ENCODE data around the gene SCNM1.
A peak's percentile ranks its signal among the peaks of the same experiment; 100 is the strongest.
"Not testable (repeated sequence)": the region's sequence is repeated elsewhere in the genome, so short reads cannot be mapped to it uniquely, and the experiment has no call there.

Gene SCNM1

GRCh38 chr1:151193304-151193703 is 27.4 kb downstream of the SCNM1 start:
- Histone ChIP-seq H3K9me3 (ENCODE audit: control insufficient read depth in 1 of 2, low read length in 2 of 2) (no peaks in the 10 kb centered on the region), H3K4me1 (ENCODE audit: control insufficient read depth in 1 of 2, insufficient read depth in 2 of 2, low read length in 2 of 2) (peaks cover 14 to 24% of the 10 kb centered on the region in 2 donors), H3K9ac (ENCODE audit: low read depth in 1 of 2, low read length in 2 of 2) (no peak overlapping the region), H3K4me3 (ENCODE audit: low read depth in 1 of 2, low read length in 2 of 2) (no peak overlapping the region), H3K27me3 (ENCODE audit: control insufficient read depth in 1 of 2, insufficient read depth in 2 of 2, low read length in 2 of 2) (no peaks in the 10 kb centered on the region), H3K27ac (ENCODE audit: low read depth, low read length) (no peak overlapping the region), H3K36me3 (ENCODE audit: control insufficient read depth in 1 of 2, insufficient read depth in 2 of 2, low read length in 2 of 2) (no peaks in the 10 kb centered on the region)

- H3K9ac ChIP-seq (ENCODE audit: low read depth in 1 of 2, low read length in 2 of 2) = no peak overlapping the region
- no peaks in the 10 kb centered on the region for H3K9me3 ChIP-seq (ENCODE audit: control insufficient read depth in 1 of 2, low read length in 2 of 2)
- peaks cover 10 to 18% of the 10 kb centered on the region in 2 donors for H3K4me1 ChIP-seq (ENCODE audit: control insufficient read depth in 1 of 2, insufficient read depth in 2 of 2, low read length in 2 of 2)
- H3K27ac ChIP-seq (ENCODE audit: low read depth, low read length) = no peak overlapping the region
- H3K36me3 ChIP-seq (ENCODE audit: control insufficient read depth in 1 of 2, insufficient read depth in 2 of 2, low read length in 2 of 2) = no peaks in the 10 kb centered on the region
- H3K4me3 ChIP-seq (ENCODE audit: low read depth in 1 of 2, low read length in 2 of 2) = no peak overlapping the region
- no peaks in the 10 kb centered on the region for H3K27me3 ChIP-seq (ENCODE audit: control insufficient read depth in 1 of 2, insufficient read depth in 2 of 2, low read length in 2 of 2)
Observed at GRCh38 chr1:151193856-151194255, 27.9 kb downstream of the SCNM1 start.

GRCh38 chr1:151194894-151195594 is 29.1 kb downstream of the SCNM1 start:
- H3K36me3 ChIP-seq (ENCODE audit: control insufficient read depth in 1 of 2, insufficient read depth in 2 of 2, low read length in 2 of 2); H3K27me3 ChIP-seq (ENCODE audit: control insufficient read depth in 1 of 2, insufficient read depth in 2 of 2, low read length in 2 of 2); H3K27ac ChIP-seq (ENCODE audit: low read depth, low read length); H3K9ac ChIP-seq (ENCODE audit: low read depth in 1 of 2, low read length in 2 of 2); H3K9me3 ChIP-seq (ENCODE audit: control insufficient read depth in 1 of 2, low read length in 2 of 2): not testable (repeated sequence)
- Histone ChIP-seq H3K4me1 (ENCODE audit: control insufficient read depth in 1 of 2, insufficient read depth in 2 of 2, low read length in 2 of 2) (peaks cover 13 to 19% of the 10 kb centered on the region in 2 donors), H3K4me3 (ENCODE audit: low read depth in 1 of 2, low read length in 2 of 2) (peak overlapping the region; percentile 45 to 51)

GRCh38 chr1:151196292-151196800 is 30.4 kb downstream of the SCNM1 start:
- Histone ChIP-seq H3K9ac (ENCODE audit: low read depth in 1 of 2, low read length in 2 of 2) (peak overlapping the region in 1 of 2 donors; percentile 34), H3K4me1 (ENCODE audit: control insufficient read depth in 1 of 2, insufficient read depth in 2 of 2, low read length in 2 of 2) (peaks cover 13 to 26% of the 10 kb centered on the region in 2 donors), H3K27me3 (ENCODE audit: control insufficient read depth in 1 of 2, insufficient read depth in 2 of 2, low read length in 2 of 2) (no peaks in the 10 kb centered on the region), H3K27ac (ENCODE audit: low read depth, low read length) (peak overlapping the region; percentile 43), H3K36me3 (ENCODE audit: control insufficient read depth in 1 of 2, insufficient read depth in 2 of 2, low read length in 2 of 2) (no peaks in the 10 kb centered on the region), H3K9me3 (ENCODE audit: control insufficient read depth in 1 of 2, low read length in 2 of 2) (no peaks in the 10 kb centered on the region), H3K4me3 (ENCODE audit: low read depth in 1 of 2, low read length in 2 of 2) (peak overlapping the region; percentile 6 to 54)

- Histone ChIP-seq H3K4me3 (ENCODE audit: low read depth in 1 of 2, low read length in 2 of 2) (peak overlapping the region; percentile 92 to 96), H3K9ac (ENCODE audit: low read depth in 1 of 2, low read length in 2 of 2) (peak overlapping the region; percentile 83 to 92), H3K9me3 (ENCODE audit: control insufficient read depth in 1 of 2, low read length in 2 of 2) (no peaks in the 10 kb centered on the region), H3K4me1 (ENCODE audit: control insufficient read depth in 1 of 2, insufficient read depth in 2 of 2, low read length in 2 of 2) (peaks cover 13 to 26% of the 10 kb centered on the region in 2 donors), H3K27ac (ENCODE audit: low read depth, low read length) (peak overlapping the region; percentile 80), H3K36me3 (ENCODE audit: control insufficient read depth in 1 of 2, insufficient read depth in 2 of 2, low read length in 2 of 2) (peaks cover 0 to 10% of the 10 kb centered on the region in 2 donors), H3K27me3 (ENCODE audit: control insufficient read depth in 1 of 2, insufficient read depth in 2 of 2, low read length in 2 of 2) (no peaks in the 10 kb centered on the region)
Observed at GRCh38 chr1:151197863-151198253, 31.9 kb downstream of the SCNM1 start.

- peak within 1 kb of the TSS; percentile 83 to 92 for H3K9ac ChIP-seq (ENCODE audit: low read depth in 1 of 2, low read length in 2 of 2)
- peaks cover 13 to 26% of the 10 kb centered on the region in 2 donors for H3K4me1 ChIP-seq (ENCODE audit: control insufficient read depth in 1 of 2, insufficient read depth in 2 of 2, low read length in 2 of 2)
- no peaks in the 10 kb centered on the region for H3K27me3 ChIP-seq (ENCODE audit: control insufficient read depth in 1 of 2, insufficient read depth in 2 of 2, low read length in 2 of 2)
- peak within 1 kb of the TSS; percentile 80 for H3K27ac ChIP-seq (ENCODE audit: low read depth, low read length)
- H3K9me3 ChIP-seq (ENCODE audit: control insufficient read depth in 1 of 2, low read length in 2 of 2) = no peaks in the 10 kb centered on the region
- peaks cover 0 to 16% of the 10 kb centered on the region in 2 donors for H3K36me3 ChIP-seq (ENCODE audit: control insufficient read depth in 1 of 2, insufficient read depth in 2 of 2, low read length in 2 of 2)
- peak within 1 kb of the TSS; percentile 92 to 96 for H3K4me3 ChIP-seq (ENCODE audit: low read depth in 1 of 2, low read length in 2 of 2)
Observed at GRCh38 chr1:151198254-151199127, 32.5 kb downstream of the SCNM1 start, which contains the start of gene PIP5K1A. PIP5K1A (plus strand) TSS chr1:151198552; CDS start chr1:151198997, 445 bp downstream.

GRCh38 chr1:151199873-151200581 is 34.1 kb downstream of the SCNM1 start:
- Histone ChIP-seq H3K27ac (ENCODE audit: low read depth, low read length) (no peak overlapping the region), H3K4me1 (ENCODE audit: control insufficient read depth in 1 of 2, insufficient read depth in 2 of 2, low read length in 2 of 2) (peaks cover 13 to 22% of the 10 kb centered on the region in 2 donors), H3K4me3 (ENCODE audit: low read depth in 1 of 2, low read length in 2 of 2) (peak overlapping the region; percentile 92 to 96)

GRCh38 chr1:151205381-151205965 is 39.5 kb downstream of the SCNM1 start:
- H3K27me3 ChIP-seq (ENCODE audit: control insufficient read depth in 1 of 2, insufficient read depth in 2 of 2, low read length in 2 of 2); H3K4me1 ChIP-seq (ENCODE audit: control insufficient read depth in 1 of 2, insufficient read depth in 2 of 2, low read length in 2 of 2); H3K27ac ChIP-seq (ENCODE audit: low read depth, low read length): not testable (repeated sequence)

More at GRCh38 chr1:151199873-151200581, 34.1 kb downstream of the SCNM1 start:
- peak overlapping the region; percentile 83 to 92 for H3K9ac ChIP-seq (ENCODE audit: low read depth in 1 of 2, low read length in 2 of 2)
- H3K36me3 ChIP-seq (ENCODE audit: control insufficient read depth in 1 of 2, insufficient read depth in 2 of 2, low read length in 2 of 2) = peaks cover 0 to 20% of the 10 kb centered on the region in 2 donors
- no peaks in the 10 kb centered on the region for H3K27me3 ChIP-seq (ENCODE audit: control insufficient read depth in 1 of 2, insufficient read depth in 2 of 2, low read length in 2 of 2)
- no peaks in the 10 kb centered on the region for H3K9me3 ChIP-seq (ENCODE audit: control insufficient read depth in 1 of 2, low read length in 2 of 2)

GRCh38 chr1:151210830-151211229 is 44.9 kb downstream of the SCNM1 start:
- Histone ChIP-seq H3K27ac (ENCODE audit: low read depth, low read length) (no peak overlapping the region), H3K4me3 (ENCODE audit: low read depth in 1 of 2, low read length in 2 of 2) (no peak overlapping the region), H3K9me3 (ENCODE audit: control insufficient read depth in 1 of 2, low read length in 2 of 2) (no peaks in the 10 kb centered on the region), H3K27me3 (ENCODE audit: control insufficient read depth in 1 of 2, insufficient read depth in 2 of 2, low read length in 2 of 2) (no peaks in the 10 kb centered on the region), H3K9ac (ENCODE audit: low read depth in 1 of 2, low read length in 2 of 2) (no peak overlapping the region), H3K36me3 (ENCODE audit: control insufficient read depth in 1 of 2, insufficient read depth in 2 of 2, low read length in 2 of 2) (peaks cover 0 to 44% of the 10 kb centered on the region in 2 donors), H3K4me1 (ENCODE audit: control insufficient read depth in 1 of 2, insufficient read depth in 2 of 2, low read length in 2 of 2) (no peaks in the 10 kb centered on the region)

More at GRCh38 chr1:151205381-151205965, 39.5 kb downstream of the SCNM1 start:
- not testable (repeated sequence) for H3K9ac ChIP-seq (ENCODE audit: low read depth in 1 of 2, low read length in 2 of 2); H3K9me3 ChIP-seq (ENCODE audit: control insufficient read depth in 1 of 2, low read length in 2 of 2); H3K4me3 ChIP-seq (ENCODE audit: low read depth in 1 of 2, low read length in 2 of 2)
- H3K36me3 ChIP-seq (ENCODE audit: control insufficient read depth in 1 of 2, insufficient read depth in 2 of 2, low read length in 2 of 2) = peaks cover 0 to 47% of the 10 kb centered on the region in 2 donors

All from duodenal mucosa (tissue), 2 donors.